ENCODE measurements around the gene TAX1BP3.

The TAX1BP3 gene

DNA sequence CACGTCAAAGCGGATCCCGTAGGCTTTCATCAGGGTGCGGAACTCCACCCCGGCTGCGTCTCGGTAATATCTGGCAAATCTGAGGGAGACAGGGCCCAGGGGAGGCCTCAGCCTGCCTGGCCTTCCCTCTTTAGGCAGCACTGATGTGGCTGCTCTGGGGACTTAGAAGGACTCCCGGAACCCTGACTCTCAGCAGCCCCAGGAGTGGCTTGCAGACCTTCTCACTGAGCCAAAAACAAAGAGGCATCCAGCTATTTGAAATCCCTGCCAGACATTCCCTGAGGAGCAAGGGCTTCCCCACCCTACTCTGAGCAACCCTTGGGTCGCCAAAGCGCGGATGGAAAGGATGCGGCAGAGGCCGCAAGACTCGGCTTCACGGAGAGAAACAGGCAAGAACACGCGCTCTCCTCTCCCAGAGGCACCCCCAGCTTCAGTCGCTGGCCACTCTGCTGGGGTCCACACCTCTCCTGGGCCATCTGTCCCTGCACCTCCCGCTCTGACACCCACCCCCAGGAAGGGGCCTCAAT is 19.7 kb upstream of the TAX1BP3 start:
- no peak for DNase-seq

DNA sequence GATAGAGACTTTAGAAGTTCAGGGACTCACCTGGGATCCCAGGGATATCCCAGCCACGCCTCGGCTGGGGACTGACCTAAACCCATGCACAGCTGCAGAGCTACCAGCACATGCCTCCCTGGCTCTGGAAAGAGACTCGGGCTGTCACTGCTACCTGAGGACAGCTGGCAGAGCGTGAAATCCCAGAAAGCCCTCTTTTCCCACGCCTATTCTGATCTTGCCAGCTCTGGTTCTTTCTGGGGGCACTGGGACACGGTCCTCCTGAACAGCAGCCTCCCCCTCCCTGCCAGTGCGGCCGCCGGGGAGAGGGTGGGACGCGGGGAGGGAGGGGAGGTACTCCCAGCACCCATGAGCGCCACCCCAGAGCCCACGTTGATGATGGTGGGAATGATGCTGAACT is 16.8 kb upstream of the TAX1BP3 start:
- no peak for DNase-seq

DNA sequence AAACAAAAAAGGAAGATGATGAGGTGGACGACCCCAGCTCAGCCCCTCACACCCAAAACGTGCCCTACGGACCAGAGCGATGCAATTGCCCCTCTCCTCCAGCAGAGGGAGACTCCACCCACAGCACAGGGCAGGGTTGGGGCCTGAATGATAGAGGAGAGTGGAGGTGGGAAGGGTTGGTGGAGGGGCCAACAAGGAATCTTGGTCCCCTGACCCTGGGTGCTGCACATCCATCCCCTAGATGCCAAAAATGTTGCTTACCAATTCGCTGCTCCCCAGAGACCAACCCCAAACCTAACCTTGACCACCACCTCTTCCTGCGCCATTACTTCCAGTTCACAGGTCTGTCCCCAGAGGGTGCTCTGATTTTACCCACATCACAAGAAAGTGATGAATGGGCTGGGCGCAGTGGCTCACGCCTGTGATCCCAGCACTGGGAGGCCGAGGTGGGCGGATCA is 14.7 kb upstream of the TAX1BP3 start:
- DNase-seq: peak; percentile 67

DNA sequence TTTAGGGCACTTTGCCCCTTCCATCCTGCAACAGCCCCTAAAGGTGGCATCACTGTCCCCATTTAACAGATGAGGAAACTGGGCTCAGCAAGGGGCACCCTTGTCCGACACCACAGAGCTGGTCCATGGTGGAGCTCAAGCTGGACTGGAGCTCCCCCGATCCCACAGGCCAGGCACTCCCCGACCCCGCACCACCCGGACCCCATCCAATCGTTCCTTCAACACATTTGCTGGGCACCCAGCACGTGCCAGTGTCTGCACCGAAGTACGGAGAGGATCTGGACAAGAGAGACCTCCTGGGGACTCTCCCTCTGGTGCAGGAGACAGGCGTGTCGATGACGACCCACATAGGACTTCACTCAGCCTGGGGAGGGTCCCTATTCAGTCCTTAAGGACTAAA is 13.7 kb upstream of the TAX1BP3 start:
- no peak for DNase-seq

DNA sequence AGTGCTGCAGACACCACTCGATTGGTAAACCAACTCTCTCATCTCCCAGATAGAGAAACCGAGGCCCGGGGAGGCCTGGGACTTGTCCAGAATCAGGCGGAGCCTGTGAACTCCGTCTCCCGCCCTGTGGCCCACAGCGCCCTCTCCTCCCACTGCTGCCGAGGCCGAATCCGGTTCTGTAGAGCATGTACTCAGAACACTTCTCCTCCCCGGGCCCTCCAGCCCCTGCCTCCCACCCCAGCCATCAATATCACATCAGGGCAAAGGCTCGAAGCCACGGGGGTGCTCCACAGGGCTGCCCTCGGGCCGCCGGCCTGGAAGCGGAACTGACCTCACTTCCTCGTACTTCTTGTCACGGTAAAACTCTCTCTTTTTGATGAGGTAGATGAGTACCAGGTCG is 13.2 kb upstream of the TAX1BP3 start:
- no peak for DNase-seq

DNA sequence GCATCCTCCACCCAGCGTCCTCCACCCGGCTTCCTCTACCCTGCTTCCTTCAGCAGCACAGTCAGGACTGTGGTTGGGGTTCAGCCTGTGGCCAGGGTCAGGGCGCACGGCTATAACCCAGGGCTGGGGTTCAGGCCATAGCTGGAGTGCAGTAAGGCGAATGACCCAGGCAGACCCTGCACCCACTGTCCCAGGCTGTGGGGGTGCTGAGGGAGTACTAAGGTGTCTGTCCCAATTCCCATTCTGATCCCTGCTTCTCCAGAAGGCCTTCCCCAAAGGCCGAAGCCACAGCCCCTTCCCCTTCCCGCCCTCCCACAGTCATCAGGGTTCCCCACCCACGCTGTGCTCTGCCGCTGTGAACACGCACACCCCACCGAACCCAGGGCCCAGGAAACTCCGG is 12.7 kb upstream of the TAX1BP3 start:
- DNase-seq: no peak

DNA sequence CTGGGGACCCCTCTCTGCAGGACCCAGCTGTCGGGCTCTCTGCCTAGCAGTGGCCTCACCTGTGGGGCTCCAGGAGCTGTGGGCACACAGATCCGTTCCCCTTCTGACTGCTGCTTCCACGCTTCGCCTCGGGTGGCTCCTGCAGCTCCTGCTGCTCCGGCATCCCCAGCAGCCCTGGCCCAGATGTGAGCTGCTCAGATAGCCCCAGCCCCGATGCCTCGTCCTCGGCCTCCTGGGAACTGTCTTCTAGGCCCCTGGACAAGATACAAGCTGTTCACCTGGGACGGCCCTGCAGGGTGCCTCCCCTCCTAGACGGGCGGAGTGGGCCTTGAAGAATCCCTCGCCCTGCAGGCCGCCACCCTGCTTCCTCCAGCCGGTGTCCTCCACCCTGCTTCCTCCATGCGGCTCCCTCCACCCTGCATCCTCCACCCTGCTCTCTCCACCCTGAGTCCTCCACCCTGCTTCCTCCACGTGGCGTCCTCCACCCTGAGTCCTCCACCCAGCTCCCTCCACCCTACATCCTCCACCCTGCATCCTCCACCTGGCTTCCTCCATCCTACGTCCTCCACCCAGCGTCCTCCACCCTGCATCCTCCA is 11.3 kb upstream of the TAX1BP3 start:
- DNase-seq: peak; percentile 31

DNA sequence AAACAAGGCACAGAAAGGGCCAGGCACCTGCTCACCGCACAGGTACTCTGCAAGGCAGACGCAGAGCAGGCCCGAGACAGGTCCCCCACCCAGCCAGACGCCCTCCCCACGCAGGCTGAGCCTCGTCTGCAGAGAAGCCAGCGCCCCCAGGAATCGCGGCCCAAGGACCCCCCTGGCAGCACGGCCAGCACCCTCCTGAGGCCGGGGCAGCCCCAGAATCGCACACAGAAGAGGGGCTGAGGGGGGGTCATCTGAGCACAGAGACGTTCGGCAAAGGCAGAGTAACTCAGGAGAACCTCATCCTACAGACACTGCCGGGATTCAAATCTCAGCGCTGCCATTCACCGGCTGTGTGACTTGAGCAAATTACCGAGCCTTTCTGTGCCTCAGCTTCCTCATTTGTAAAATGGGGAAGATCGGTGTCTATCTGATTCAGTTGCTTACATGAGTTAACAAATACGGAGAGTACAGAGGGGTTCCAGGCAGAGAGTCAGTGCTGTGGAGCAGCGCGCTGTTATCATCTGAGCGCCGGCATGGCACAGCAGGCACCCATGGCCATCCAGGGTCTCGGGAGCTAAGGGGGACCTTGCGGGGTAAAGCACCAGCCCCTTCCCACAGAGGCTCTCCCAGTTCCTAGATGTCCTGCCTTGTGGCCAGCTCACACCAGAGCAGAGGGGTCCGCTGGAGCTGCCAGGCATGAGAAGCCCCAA is 10.6 kb upstream of the TAX1BP3 start:
- DNase-seq: no peak

DNA sequence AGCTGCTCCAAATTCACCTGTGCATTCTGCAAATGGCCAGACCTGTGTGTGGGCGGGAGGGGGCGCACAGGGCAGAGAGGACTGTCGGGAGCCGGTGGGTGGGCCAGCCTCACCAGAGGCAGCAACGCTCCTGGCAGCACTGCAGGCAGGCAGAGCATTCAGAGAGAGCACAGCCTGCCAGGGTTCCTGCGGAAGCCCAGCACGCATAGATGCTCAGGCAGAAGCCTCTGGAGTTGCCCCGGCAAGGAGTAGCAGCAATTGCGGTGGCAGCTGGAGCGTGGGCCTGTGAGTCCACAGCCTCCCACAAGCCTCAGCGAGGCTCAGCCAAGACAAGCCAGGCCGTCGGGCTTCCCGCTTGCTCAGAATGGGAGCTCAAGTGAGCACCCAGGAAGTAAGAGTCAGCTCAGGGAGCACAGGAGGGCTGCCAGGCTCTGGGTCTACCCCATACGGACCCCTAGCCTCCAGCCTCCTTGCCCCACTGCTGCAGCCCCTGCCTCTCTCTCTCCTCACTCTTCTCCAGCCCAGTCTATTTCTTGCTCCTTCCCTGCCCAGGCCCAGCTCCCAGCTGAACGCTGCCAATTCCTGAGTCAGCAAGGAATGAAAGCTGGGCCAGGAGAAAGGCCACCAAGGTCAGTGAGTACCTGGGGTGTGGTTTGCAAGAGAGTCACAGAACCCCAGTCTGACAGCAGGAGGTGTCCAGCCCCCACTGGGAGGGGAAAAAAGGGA is 9.9 kb upstream of the TAX1BP3 start:
- no peak for DNase-seq

DNA sequence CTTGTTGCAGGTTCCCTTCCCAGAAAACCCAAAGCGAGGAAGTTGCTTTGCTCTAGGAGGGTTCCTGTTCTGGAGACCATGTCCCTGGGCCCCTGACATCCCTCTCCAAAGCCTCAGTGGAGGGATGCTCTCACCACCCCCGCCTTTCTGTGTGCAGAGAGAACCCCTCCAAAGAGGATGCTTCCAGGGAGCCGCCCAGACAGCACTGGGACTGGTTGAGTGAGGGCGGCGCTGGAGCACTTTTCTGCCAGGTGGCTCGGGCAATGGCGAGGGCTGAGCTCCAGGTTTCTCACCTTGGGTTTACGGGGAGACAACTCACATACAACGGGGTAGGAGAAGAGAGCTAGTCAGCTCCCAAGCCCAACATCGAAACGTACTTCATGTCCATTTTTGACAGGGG is 7.5 kb upstream of the TAX1BP3 start:
- no peak for DNase-seq

DNA sequence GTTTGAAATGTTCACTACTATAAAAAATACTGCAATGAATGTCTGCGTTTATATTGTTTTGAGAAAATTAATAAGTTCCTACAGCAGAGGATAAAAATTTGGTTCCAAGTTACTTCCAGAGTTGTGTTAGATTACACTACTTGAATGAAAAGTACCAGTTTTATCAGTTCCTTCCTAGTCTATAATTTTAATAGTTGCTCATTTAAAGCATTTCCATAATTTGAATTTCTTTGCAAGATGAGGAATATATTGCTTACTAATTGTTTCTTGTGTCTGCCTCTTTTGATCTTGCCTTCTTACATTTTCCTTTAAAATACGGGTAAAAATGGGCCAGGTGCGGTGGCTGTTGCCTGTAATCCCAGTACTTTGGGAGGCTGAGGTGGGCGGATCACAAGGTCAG is 4.2 kb upstream of the TAX1BP3 start:
- DNase-seq: no peak

DNA sequence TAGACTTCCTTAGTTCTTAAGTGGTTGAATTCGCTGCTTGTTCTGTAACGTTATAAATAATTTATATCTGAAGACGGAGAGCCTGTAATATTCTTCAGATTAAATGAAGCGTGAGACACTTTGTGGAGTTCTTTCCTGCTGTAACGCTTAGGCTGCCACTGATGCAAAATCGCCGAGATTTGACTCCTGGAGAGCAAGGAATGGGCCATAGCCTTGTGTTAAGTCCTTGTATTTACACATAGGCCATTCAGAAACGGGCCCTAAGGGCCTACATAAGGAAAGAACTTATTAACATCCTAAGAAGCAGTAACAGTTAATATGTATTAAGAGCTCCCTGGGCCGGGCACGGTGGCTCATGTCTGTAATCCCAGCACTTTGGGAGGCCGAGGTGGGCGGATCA is 1.2 kb upstream of the TAX1BP3 start:
- DNase-seq: no peak

DNA sequence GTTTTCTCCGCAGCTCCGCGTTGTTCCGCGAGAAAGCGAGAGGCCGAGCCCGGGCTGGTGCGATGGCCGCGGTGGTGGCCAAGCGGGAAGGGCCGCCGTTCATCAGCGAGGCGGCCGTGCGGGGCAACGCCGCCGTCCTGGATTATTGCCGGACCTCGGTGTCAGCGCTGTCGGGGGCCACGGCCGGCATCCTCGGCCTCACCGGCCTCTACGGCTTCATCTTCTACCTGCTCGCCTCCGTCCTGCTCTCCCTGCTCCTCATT is 638 bp upstream of the TAX1BP3 start:
- DNase-seq: no peak

DNA sequence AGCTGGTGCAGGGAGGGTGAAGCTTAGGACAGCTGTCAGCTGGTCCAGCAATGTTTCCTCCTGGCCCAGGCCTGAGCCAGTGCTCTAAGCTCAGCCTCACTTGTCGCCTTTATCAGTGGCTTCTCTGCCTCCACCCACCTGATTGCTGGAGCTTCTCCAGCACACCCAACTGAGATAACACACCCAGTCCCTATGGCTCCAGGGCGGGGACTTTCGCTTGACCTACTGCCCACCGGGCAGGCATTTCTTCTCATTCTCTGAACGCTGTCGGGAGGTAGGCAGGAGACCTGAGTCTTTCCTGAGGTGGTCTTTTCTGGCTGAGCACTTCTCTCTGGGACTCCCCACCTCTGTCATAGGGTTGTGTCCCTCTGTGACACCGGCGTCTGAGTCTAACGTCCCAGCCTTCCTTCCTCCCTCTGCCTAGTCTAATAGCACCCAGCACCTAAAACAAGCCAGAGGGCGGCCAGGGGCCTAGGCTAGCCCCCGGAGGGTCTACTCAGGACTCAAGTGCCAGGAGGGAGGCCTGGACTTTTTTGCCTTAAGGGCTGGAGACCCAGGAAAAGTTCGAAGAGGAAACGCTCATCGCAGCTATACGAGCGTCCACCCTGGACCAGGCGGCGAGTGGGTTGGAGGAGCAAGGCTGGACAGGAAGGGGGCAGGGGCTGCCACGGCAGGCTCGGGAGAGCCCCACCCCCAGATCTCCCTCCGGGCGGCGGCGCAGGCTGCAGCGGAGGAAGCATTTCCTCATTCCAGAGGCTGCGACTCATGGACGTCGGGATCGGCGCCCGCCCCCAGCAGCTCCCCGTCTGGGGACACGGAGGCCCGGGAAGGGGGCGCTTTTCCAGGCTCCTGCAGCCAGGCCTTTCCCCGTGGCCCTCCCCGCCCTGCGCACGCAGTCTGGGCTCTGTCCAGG is 756 bp downstream of the TAX1BP3 start:
- peak; percentile 89 for DNase-seq

DNA sequence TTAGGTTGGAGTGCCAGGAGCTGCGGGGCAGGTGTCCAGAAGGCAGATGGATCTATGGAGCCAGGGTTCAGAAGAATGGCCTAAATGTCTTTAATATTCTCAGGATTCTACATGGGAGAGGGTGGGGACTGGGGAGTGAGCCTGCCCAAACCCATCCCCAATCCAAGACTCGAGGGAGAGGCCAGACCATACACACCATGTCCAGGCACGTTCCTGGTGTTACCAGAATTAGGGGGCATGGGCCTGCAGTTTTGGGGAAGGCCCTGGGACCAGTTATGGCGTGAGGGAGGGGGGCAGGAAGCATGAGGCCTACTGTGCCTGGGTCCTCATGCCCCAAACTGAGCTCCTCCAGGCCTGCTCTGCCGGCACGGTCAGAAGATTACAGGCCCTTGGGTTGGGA is 1.9 kb downstream of the TAX1BP3 start:
- DNase-seq: no peak

DNA sequence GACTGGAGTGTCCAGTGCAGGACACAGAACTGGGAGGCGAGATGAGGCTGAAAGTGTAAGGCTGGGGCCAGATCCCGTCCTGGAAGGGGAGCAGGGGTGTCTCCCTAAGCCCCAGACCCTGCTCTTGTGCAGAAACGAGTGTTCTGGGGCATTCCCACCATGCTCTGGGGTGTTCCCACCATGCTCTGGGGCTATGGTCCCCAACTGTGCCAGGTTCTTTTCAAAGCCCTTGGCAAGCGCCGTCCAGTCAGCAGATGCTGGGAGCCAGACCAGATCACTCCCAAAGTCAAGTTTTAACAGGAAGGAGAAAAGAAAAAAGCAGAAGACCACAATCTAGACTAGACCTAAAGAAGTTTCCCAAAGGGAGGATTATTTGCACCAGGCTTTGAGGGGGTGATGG is 2.5 kb downstream of the TAX1BP3 start:
- DNase-seq: no peak

DNA sequence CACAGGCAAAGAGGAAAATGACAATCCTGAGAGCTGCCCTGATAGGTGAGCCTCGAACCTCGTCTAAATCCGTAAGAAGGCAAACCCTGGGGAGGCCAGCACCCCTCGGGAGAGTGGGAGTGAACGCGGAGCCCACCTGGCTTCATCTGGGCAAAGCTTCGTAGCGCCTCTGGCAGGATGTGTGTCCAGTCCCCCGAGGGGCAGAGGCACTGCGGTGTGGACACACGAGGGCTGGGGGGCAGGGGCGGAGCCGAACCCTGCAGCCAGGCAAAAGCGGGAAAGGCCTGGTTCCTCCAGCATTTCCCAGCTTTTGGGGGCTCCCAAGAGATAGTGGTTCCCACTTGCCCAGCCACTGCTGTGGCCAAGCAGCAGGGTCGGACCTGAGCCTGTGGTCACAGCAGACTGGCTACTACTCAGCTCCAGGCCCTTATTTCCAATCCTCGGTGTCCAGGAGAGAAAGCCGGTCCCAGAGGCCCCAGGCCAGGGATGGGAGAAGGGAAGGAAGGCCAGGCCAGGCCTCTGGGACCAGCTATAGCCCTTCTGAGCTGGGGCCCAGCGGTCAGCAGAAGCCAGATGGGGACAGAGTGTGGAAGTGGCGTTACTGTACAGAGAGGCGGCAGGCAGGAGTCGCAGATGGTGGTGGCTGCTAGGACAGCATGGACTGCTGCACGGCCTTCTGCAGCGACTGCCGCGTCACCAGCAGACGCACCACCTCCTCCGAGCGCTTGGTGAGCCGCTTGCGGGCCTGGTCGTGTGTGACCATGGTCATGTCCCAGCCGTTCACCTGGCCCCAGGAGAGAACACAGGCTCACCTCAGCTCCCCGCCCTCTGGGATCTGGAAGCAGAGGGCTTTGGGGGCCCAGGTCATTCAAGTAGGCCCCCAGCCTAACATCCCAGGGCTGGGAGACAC is 5.0 kb downstream of the TAX1BP3 start:
- no peak for DNase-seq

DNA sequence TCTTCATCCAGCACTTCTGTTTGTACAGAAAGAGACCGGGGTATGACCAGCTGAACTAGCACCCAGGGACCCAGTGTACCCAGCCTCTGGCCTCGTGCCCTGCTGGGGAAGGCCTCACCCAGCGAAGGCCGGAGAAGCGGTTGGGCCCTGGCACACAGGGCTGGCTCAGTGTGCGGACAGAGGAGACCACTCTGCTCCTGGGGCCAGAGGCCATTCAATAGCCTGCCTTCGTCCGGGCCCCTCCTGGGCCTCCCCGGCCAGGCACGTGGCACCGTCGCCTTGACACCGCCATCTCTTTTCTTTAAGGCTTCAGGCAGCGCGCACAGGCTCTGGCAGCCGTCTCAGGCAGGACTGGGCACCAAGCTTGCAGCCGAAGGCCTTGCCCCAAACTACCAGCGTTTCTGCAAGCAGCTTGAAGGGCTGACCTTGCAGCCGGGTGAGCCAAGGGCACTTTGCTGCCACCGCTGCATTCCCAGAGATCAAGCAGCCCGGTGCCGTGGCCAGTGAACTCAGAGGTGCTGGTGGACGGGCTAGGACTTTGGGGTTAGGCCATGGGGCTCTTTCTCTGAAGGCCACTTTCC is 8.0 kb downstream of the TAX1BP3 start:
- DNase-seq: no peak

DNA sequence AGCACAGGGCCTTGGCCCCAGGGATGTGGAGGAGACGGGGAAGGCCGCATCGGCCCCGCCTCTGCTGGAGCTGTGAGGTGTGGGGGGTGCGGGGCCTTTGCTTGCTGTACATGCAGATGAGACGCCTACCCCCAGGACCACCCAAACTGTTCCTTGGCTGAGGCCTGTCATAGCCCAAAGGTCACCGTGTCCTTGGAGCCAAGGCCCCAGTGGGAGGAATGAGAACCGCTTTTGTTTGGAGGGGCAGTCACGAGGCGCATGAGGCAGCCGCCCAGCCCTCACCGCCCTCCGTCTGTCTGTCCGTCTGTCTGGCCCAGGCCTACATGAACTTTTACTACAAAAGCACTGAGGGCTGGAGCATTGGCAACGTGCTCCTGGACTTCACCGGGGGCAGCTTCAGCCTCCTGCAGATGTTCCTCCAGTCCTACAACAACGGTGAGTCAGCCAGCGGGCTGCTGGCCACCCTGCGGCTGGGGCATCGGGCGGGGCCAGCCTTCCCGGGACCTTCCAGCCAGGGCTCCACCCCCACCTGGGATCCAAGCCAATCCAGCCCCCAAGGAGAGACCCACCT is 8.8 kb downstream of the TAX1BP3 start:
- DNase-seq: no peak

DNA sequence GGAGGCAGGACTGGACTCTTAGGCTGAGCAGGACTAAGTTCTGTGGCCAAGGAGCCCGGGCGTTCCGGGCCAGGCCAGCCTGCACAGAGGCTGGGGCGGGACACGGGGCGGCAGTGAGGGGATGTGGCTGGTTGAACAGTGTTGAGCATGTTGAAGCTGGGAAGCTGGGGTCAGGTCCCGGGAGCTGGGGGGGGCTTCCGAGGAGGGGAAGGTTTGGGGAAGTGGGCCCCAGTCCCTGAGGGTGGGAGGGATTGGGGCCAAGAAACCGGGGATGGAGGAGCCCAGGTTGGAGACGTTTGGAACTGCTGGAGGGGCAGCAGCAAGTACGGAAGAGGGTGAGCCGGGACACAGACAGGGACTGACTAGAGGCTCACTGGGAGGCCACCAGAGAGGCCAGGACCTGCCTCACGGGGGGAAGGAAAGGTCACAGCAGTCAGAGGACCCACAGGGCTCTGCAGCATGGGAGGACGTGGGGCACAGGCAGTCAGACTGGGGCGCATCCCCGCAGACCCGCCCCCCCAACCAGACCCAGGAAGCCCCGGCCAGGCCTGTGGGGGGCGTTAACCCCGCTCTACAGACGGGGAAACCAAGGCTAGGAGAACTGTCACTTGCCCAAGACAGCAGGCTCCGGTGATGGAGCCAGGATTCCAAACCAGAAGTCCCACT is 9.5 kb downstream of the TAX1BP3 start:
- no peak for DNase-seq

Measured in hematopoietic multipotent progenitor cell treated with erythropoietin and hydrocortisone succinate and interleukin-3 and kit ligand, for 8 days (in vitro differentiated cells).